Epithelial cell of esophagus (primary cell): Measurements from ENCODE around the gene HK1.

Experiments used
- DNase-seq: peaks from one replicate; pipeline ENCODE4 v3.0.0; 2010; ENCODE audit warnings: low read depth
- H3K4me3 ChIP-seq: 2 replicates; pipeline ENCODE4 v1.5.1; 2011; ENCODE audit warnings: mild to moderate bottlenecking, low read length, control low read depth
- CTCF ChIP-seq: IDR thresholded peaks from 2 replicates; pipeline ENCODE4 v1.5.1; 2011; ENCODE audit warnings: low read depth, mild to moderate bottlenecking, low read length, control low read depth, inconsistent platforms; ENCODE audit not compliant: insufficient read depth; ENCODE audit errors: missing control alignments

The HK1 gene

DNA sequence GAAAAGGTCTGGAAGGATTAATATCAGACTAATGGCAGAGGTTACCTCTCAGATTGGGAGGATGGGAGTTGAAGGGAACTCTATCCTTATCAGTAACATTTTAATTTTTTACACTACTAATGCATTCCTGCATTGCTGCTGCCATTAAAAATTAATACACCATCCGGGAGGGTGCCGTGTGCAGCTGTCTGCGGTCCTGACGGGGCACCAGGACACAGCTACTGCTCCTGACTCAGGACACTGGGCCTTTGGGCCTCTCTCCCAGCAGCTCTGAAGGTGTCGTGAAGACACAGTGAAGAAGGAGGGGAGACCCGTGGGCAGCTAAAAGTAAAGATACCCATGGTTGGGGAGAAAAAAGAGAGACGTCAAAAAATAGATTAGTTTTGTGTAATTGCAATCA, 23.4 kb upstream of the HK1 start:
- no peak for DNase-seq
- H3K4me3 ChIP-seq = no peak overlapping the region
- TF ChIP-seq CTCF = no peak

GRCh38 chr10:69259547-69260243, 18.6 kb upstream of the HK1 start:
- no peak for DNase-seq
- TF ChIP-seq CTCF = no peak
- no peak overlapping the region for H3K4me3 ChIP-seq

- no peak overlapping the region for H3K4me3 ChIP-seq
- DNase-seq = no peak
- TF ChIP-seq CTCF = no peak
Observed at GRCh38 chr10:69261184-69261583, 17.1 kb upstream of the HK1 start.

- TF ChIP-seq CTCF = no peak
- H3K4me3 ChIP-seq = no peak overlapping the region
- DNase-seq = no peak
Observed at GRCh38 chr10:69262292-69262751, 16.0 kb upstream of the HK1 start.

DNA sequence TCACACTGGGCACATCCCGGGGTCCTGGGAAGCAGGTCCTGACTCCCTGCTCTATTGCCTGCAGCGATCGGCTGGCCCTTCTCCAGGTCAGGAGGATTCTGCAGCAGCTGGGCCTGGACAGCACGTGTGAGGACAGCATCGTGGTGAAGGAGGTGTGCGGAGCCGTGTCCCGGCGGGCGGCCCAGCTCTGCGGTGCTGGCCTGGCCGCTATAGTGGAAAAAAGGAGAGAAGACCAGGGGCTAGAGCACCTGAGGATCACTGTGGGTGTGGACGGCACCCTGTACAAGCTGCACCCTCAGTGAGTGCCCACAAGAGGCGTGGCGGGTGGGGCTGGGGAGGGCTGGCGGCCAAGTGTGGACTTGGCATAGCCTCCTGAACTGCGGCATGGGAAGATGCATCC, 12.8 kb upstream of the HK1 start:
- no peak overlapping the region for H3K4me3 ChIP-seq
- no peak for TF ChIP-seq CTCF
- DNase-seq = no peak

DNA sequence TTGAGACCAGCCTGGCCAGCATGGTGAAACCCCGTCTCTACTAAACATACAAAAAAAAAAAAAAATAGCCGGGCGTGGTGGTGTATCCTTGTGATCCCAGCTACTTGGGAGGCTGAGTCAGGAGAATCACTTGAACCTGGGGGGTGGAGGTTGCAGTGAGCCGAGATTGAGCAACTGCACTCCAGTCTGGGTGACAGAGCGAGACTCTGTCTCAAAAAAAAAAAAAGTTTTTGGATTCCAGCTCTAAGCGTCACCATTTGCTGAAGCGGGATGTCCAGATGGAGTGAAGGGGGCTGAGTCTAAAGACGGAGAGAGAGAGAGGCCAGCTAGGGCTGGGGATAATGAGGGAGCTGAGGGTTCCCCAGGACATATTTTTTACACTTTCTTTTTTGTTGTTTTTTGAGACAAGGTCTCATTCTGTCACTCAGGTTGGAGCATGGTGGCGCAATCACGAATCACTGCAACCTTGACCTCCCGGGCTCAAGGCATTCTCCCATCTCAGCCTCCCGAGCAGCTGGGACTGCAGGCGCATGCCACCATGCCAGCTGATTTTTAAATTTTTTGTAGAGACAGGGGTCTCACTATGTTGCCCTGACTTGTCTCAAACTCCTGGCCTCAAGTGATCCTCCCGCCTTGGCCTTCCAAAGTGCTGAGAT, 9.4 kb upstream of the HK1 start:
- no peak overlapping the region for H3K4me3 ChIP-seq
- TF ChIP-seq CTCF = no peak
- no peak for DNase-seq

- DNase-seq = peak; percentile 52
- no peak for TF ChIP-seq CTCF
- H3K4me3 ChIP-seq = no peak overlapping the region
Observed at GRCh38 chr10:69269761-69270160, 8.5 kb upstream of the HK1 start.
